GM21529 (cell line): ENCODE measurements around the gene PALM.
"Not testable (repeated sequence)": the region's sequence is repeated elsewhere in the genome, so short reads cannot be mapped to it uniquely, and the experiment has no call there.

Experiments
- ATAC-seq: cut with Tn5 transposase; IDR thresholded peaks from one replicate; pipeline ENCODE4 v1.9.1; 2021; ENCODE audit not compliant: unreplicated experiment

Gene PALM

DNA sequence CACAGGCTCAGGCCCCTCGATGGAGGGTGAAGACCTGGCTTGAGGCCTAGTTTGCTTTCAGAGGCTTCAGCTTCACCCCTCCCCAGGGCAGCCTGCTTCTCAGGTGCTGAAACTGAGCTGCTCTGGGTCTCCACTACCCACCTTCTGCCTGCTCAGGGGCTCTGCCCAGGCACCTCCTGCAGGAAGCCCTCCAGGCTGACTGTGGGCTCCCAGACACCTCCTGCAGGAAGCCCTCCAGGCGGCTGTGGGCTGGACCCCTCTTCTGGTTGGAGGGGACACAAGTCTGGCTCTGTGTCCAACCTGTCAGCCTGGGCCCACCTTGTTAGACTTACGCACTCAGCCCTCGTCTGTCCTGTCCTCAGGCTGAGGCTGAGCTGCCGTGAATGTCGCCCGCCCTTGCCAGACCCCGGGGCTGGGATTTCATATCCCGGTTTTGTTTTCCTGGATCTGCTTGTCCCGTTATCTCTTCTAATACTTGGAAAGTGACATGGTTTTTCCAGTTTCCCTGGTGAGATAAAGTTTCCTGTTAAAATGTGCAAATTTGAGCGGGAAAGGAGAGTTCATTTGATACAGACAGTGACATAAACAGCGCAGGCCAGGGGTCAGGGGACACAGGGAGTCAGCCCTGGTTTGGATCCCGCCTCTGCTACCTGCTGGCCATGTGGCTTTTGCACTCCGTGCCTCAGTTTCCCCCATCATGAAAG lies 21.4 kb downstream of the PALM start:
- no peak for ATAC-seq

DNA sequence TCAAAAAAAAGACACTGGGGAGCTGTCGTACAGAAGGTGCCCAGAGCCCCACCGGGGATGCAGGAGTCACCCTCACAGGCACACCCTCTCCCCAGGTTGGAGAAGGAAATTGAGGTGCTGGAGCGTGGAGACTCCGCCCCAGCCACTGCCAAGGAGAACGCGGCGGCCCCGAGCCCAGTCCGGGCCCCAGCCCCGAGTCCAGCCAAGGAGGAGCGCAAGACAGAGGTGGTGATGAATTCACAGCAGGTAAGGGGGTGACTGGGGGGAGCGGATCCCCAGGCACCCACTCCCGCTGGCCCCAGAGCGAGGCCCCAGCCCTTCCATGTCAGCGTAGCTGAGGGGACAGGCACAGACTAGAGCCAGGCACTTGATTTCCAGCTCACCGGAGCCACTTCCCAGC lies 22.3 kb downstream of the PALM start:
- no peak for ATAC-seq

DNA sequence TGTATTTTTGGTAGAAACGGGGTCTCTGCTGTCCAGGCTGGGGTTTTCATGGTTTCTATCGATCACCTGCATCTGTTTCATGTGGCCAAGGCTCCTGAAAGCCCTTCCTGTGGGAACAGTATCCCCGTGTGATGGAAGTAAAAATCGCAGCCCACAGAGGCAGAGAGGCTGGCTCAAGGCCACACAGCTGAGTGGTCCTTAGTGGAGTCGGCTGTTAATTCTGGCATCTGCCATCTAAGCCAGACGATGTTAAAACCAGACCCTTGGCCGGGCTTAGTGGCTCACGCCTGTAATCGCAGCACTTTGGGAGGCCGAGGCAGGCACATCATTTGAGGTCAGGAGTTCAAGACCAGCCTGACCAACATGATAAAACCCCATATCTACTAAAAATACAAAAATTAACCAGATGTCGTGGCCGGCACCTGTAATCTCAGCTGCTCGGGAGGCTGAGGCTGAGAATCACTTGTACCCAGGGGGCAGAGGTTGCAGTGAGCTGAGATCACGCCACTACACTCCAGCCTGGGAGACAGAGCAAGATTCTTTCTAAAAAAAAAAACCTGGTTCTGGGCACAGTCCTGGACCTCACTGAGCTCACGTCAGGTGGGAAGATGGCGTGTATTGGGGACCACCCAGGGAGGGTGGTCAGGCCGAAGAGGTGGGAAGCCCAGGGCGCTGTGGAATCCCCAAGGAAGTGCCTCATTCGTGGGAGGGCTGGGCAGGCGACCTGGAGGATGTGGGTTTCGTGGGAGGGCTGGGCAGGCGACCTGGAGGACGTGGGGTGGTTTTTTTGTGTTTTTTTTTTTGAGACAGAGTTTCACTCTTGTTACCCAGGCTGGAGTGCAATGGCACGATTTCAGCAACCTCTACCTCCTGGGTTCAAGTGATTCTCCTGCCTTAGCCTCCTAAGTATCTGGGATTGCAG lies 23.7 kb downstream of the PALM start:
- ATAC-seq: no peak

DNA sequence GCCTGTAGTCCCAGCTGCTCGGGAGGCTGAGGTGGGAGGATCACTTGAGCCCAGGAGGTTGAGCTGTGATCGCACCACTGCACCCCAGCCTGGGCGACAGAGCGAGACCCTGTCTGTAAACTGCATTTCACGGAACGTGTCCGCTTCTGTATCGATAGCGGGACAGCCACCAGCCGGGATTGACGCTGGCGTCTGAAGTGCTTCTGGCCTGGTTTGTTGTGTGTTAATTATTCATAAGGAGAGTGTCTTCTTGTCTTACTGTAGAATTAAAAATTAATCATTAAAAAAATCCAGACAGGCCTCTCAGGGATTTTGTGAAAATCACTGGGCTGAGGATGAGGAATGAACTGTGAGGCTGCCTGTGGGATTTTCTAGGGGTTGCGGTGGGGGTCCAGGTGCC lies 26.0 kb downstream of the PALM start:
- ATAC-seq: no peak

DNA sequence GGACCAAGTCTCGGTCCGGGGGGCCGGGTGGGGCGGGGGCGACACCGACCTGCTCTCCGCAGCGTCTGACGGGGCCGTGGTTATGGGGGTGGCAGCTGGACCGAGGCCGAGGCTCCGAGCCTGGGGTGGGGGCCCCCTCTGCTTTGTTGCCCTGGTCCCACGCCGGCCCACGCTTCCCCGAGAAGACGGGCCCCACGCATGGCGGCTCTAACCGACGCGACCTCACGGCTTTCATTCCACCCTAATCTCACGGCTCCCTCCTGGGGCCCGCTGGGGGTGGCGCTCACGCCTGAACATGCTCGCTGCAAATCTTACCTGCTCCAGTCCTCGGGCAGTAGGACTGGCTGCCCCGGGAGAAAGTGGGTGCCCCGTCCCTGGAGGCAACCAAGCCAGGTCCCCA lies 27.4 kb downstream of the PALM start:
- ATAC-seq: no peak

DNA sequence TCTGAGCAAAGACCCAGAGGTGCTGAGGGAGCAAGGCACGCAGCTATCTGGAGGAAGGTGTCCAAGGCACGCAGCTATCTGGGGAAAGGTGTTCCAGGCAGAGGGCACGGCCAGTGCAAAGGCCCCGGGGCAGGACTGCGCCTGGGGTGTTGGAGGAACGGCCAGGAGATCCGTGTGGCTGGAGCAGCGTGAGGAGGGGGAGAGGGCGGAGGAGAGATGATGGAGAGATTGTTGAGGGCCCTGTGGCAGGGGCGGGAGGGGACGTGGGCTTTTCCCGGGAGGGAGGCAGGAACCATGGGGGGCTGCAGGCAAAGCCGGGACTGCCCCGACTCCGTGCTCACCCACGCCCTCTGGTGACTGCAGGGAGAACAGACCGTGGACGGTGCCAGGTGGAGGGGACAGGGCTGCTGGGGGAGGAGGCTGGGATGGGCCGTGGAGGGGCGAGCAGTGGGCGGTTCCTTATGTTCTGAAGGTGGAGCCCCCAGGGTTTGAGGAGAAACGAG lies 28.9 kb downstream of the PALM start:
- ATAC-seq: no peak

DNA sequence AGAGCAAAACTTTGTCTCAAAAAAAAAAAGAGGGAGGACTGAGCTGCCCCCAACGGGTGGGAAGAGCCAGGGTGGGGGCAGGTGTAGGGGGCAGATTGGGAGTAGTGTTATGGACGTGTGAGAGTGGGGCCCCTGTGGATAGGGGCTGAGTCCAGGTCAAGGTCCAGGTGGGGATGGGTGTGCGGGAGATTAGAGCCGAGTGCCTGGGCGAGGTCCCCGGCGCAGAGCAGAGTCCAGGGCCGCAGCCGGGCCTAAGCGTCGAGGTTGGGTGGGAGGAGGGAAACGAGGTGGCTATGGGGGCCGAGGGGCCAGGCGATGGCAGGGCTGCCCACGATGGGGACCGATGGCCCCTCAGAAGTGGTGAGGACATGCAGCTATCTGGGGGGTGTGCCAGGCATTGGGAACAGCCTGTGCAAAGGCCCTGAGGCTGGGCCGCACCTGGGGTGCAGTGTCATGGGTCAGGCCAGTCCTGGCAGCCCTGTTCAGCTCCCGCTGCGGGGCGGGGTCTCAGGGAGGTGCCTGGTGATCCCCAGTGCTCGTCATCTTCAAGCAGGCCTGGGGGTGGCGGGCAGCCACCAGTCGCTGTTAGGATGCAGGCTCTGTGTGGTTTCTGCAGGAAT lies 29.9 kb downstream of the PALM start:
- no peak for ATAC-seq

DNA sequence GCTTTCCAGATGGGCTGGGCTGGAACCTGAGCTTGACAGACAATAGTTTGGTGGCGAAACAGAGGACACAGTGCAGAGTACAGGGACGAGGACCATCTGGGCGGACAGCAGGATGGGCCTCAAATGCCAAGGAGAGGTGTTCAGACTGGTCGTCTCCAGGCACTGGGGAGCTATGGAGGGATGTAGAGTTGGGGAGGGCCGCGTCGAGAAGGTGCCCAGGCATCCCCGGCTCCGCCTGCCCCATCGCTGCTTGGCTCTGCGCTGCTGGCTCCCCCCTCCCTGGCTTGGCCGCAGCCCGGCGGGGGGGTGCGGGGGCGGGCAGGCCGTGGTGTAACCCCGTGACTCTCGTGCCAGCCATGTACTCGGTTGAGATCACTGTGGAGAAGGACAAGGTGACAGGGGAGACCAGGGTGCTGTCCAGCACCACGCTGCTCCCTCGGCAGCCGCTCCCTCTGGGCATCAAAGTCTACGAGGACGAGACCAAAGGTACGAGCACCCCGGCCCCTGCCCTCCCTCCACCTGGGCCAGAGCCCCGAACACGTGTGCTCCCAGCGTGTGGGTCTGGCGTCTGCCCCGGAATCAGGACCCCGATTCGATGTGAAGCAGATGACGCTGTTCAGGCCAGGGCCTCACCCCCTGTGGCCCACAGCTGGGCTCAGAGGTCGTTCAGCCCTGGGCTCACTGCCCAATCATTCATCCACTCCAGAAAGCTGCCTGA lies 31.4 kb downstream of the PALM start:
- ATAC-seq: no peak

DNA sequence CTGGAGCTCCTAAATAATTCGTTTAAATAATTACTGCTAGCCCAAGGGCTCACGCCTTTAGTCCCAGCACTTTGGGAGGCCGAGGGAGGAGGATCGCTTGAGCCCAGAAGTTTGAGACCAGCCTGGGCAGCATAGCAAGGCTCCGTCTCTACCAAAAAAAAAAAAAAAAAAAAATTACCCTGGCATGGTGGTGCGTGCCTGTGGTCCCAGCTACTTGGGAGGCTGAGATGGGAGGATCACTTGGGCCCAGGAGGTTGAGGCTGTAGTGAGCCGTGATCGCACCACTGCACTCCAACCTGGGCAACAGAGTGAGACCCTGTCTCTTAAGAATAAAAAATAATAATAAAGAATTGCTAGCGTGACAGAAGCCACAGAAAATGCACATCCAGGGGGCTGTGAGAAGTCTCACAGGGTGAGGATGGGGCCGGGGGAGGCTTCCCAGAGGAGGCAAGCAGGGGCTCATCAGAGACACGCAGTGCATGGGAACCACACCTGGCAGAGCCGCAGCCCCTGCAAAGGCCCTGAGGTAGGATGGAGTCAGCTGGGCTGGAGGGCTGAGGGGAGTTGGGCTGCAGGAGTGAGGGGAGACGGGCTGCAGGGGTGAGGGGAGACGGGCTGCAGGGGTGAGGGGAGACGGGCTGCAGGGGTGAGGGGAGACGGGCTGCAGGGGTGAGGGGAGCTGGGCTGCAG lies 32.2 kb downstream of the PALM start:
- not testable (repeated sequence) for ATAC-seq

DNA sequence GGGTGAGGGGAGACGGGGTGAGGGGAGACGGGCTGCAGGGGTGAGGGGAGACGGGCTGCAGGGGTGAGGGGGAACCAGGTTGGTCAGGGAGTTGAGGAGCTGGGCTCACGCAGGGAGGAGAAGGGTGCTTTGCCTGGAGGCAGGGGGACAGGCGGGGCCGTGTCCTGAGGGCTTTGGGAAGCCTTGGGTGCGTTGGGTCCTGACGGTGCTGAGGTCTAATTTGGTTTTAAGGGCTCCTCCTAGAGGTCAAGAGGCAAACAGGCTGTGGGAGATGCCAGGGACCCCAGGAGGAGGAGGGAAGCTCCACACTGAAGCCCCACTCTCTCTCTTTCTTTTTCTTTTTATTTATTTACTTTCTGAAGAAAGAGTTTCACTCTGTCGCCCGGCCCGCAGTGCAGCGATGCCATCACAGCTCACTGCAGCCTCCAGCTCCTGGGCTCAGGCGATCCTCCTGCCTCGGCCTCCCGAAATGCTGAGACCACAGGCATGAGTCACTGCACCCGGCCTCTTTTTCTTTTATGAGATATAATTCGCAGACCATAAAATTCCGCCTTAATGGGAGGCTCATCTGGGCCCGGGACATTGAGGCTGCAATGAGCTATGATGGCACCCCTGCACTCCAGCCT lies 32.9 kb downstream of the PALM start:
- ATAC-seq: no peak

DNA sequence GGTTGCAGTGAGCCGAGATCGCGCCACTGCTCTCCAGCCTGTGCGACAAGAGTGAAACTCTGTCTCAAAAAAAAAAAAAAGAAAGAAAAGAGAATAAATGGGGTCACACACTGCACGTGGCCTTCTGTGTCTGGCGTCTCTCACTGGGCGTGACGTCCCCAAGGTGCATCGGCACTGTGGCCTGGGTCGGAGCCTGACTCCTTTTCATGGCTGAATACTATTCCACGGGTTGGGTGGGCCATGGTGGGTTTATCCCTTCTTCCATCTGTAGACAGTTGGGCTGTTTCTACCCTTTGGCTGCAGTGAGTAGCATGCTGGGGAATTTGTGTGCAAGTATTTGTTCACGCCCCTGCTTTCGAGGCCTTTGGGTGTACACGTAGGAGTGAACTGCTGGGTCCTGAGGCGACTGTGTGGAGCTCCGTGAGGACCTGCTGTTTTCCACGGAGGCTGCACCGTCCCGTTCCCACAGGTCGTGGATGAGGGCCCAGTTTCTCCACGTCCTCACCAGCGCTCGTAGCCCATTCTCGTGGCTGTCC lies 33.9 kb downstream of the PALM start:
- no peak for ATAC-seq

DNA sequence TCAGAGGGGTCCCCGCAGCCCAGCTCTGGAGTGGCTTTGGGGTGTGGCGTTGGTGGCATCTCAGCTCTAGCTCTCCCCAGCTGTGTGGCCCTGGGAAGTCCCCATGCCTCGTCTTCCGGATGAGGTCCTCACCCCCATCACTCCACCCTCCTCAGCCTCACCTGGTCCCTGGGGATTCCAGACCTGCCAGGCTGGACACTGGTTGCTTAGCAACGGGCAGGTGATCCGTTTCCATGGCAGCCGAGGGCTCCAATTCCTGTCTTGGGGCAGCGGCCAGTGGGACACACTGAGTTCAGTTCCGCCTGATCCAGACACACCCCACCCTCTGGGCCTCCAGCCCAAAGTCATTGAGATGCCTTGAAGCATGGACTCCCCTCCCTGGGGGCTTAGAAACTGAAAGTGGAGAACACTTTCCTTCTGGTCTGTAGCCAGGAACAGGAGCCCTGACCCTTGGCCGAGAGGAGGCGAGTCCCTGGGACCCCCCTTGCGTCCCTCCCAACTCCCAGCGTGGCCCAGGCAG lies 34.5 kb downstream of the PALM start:
- no peak for ATAC-seq

DNA sequence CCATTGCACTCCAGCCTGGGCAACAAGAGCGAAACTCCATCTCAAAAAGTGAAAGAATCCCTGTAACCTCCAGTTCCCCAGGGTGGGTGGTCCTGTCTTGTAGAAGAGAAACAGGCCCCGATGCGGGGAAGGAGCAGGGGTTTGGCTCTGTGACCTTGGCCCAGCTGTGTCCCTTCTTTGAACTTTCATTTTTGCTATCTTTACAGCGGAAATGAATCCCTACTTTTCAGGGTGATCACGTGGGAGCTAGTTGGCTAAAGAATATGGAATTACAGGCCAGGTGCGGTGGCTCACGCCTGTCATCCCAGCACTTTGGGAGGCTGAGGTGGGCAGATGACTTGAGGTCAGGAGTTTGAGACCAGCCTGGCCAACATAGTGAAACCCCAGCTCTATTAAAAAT lies 36.4 kb downstream of the PALM start:
- ATAC-seq: not testable (repeated sequence)

DNA sequence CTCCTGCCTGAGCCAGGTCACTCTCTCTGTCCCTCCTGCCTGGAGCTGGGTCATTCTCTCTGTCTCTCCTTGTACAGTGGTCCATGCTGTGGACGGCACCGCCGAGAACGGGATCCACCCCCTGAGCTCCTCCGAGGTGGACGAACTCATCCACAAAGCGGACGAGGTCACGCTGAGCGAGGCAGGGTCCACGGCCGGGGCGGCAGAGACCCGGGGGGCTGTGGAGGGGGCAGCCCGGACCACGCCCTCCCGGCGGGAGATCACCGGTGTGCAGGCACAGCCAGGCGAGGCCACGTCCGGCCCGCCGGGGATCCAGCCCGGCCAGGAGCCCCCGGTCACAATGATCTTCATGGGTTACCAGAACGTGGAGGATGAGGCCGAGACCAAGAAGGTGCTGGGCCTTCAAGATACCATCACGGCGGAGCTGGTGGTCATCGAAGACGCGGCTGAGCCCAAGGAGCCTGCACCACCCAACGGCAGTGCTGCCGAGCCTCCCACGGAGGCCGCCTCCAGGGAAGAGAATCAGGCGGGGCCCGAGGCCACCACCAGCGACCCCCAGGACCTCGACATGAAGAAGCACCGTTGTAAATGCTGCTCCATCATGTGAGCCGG lies 37.6 kb downstream of the PALM start:
- ATAC-seq: no peak

DNA sequence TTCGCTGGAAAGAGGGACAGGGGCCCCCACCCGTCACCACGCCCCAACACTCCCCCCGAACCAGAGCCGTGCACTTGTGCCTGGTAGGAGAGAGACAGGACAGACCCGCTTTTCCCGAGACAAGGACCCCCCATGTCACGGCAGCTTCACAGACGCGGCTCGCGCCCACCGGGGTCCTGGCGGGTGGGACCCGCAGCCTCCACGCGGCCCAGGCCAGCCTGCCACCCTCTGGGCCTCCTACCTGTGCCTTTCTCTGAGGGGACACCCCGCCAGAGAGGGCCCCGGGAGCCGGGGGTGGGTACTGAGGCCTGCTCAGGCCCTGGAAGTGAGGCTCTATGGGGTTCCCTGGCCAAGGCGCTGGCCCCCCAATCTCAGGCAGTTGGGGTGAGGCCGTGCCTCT lies 38.2 kb downstream of the PALM start:
- ATAC-seq: no peak

DNA sequence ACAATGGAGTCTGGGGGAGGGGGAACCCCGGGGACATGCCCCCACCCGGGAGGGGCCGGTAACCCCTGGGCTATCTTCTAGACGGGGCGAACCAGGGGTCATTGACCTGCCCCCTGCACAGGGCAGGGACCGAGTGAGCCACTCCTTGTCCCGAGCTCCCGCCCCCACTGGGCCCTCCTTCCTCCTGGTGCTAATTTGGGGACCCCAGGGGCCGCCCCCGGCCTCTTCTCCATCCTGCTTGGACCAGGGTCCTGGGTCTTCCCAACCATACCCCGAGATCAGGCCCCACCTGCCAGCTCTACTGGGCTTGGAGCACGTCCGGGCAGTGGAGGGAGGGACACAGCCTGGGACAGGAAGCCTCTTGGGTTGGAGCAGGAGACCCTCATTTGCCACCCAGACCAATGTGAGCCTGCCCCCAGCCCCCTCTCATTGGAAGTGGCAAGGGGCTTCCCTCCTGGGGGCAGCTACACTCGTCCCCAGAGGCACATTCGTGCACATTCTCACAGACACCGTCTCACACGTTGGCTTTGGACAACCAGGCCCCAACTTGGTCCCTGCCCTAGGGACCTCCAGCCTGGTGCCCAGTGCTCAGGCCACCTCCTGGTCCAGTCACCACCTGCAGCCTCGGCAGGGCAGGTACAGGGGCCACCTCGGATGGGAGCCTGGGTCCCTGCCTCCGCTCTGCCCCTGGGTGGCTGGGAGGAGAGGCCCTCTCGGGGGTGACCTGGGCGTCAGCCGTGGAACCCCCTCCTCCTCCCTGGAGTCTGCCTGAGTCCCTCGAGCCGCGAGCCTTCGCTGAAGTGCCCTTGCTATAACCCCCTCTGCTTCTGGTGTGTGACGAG lies 38.9 kb downstream of the PALM start:
- no peak for ATAC-seq

DNA sequence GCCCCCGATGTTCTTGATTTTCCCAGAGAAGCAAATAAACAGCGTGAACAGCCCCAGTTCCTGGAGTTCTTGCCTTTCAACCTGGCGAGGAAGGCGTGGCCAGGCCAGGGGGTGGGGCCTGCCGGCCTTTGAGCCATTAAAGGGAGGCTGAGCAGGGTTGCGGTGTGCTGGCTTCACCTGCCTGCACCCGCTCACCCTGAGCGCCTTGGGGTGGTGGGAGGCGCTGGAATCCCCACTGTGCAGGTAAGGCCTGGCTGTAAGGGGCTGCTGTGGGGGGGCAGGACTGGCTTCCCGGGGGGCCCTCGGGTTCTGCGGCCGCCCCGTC lies 39.5 kb downstream of the PALM start:
- ATAC-seq: no peak

DNA sequence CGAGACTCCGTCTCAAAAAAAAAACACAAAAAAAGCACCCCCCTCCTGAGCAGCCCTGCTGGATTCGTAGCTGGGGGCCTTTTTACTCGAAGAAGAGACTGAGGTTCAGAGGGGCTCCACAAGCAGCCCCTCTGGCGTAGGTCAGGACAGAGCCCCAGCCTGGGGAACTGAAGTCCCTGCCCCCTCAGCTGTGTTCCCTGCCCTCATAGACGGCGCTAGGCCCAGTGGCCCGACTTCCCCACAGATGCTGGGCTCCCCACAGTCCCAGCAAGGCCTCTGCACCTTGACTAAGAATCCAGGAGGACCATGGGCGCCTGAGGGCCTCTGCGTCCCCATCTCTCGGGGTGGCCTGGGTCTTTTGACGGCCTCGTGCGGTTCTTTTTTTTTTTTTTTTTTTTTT lies 41.1 kb downstream of the PALM start:
- no peak for ATAC-seq
